Sigmoid colon (tissue), 7 donors: ENCODE data around the gene LYPD6. TPM values are rescaled to one million over a fixed set of nuclear protein-coding genes. Genes with fewer than 3 reads are reported as not detected.

Source experiments
- DNase-seq: peaks from one replicate; pipeline ENCODE4 v3.0.0-alpha.2; 2019
- H3K27ac ChIP-seq, 4 donors: fragments of 200-600 bp; sonication (generic); one replicate each; pipeline ENCODE4 v1.5.1; 2016 to 2019; ENCODE audit warnings: mild to moderate bottlenecking in 1 of 4
- H3K27me3 ChIP-seq, 3 donors: fragments of 200-600 bp; sonication (generic); one replicate each; pipeline ENCODE4 v1.5.1; 2019; ENCODE audit warnings: mild to moderate bottlenecking in 1 of 3
- H3K36me3 ChIP-seq, 4 donors: fragments of 200-600 bp; sonication (generic); one replicate each; pipeline ENCODE4 v1.5.1; 2016 to 2019
- H3K4me1 ChIP-seq, 4 donors: fragments of 200-600 bp; sonication (generic); one replicate each; pipeline ENCODE4 v1.5.1; 2017 to 2019
- H3K4me3 ChIP-seq, 4 donors: fragments of 200-600 bp; sonication (generic); one replicate each; pipeline ENCODE4 v1.5.1; 2017 to 2019; ENCODE audit warnings: mild to moderate bottlenecking in 2 of 4, moderate library complexity in 1 of 4
- H3K9me3 ChIP-seq, 4 donors: fragments of 200-600 bp in 3 of 4; sonication (generic) in 3 of 4; one replicate each; pipeline versions ENCODE4 v1.5.1 to v1.6.1; 2013 to 2019
- CTCF ChIP-seq, 4 experiments: fragments of 450-650 bp in 3 of 4; fragments of 200-600 bp in 1 of 4; IDR thresholded peaks; one replicate each; pipeline ENCODE4 v1.5.1; 2016 to 2019; ENCODE audit warnings: antibody characterized with exemption in 4 of 4, mild to moderate bottlenecking in 3 of 4, moderate library complexity in 2 of 4
- EP300 ChIP-seq, 4 donors: sonication (generic); formaldehyde crosslinking; IDR thresholded peaks; one replicate each; pipeline ENCODE4 v1.6.1; 2017; ENCODE audit warnings: antibody characterized with exemption in 4 of 4
- POLR2A ChIP-seq, 2 donors: fragments of 450-650 bp; IDR thresholded peaks; one replicate each; pipeline ENCODE4 v1.6.1; 2016; ENCODE audit warnings: antibody characterized with exemption in 2 of 2, mild to moderate bottlenecking in 2 of 2, moderate library complexity in 2 of 2
- POLR2AphosphoS5 ChIP-seq, 4 donors: sonication (generic); formaldehyde crosslinking; IDR thresholded peaks; one replicate each; pipeline ENCODE4 v1.6.1; 2017; ENCODE audit warnings: antibody characterized with exemption in 4 of 4
- WGBS, 2 donors: extraction: QIAGEN DNeasy Blood & Tissue Kit; methylation state at CpG; one replicate each; pipeline ENCODE4 v1.1.7; 2013; 5-methylcytosine and 5-hydroxymethylcytosine counted together
- intact Hi-C: fragments of 100-400 bp; cut with DNase I; formaldehyde crosslinking; loops from one replicate; pipeline ENCODE4 v1.15.1; 2023
- polyA plus RNA-seq, 3 donors: library from polyadenylated mRNA; stranded (reverse); fragments of 200-250 nt; gene quantifications; one replicate each; pipeline ENCODE4 v1.2.3, GENCODE V29; 2013
- total RNA-seq, 4 donors: library from RNA; depleted of rRNA; stranded (reverse); fragments of >200 nt; gene quantifications; one replicate each; pipeline ENCODE4 v1.1.0, GENCODE V29; 2016
- donor health status: healthy with polysubstance abuse.
- donor health status: Bipolar disorder and iron deficiency.
- donor health status: healthy.

The LYPD6 gene
- total and polyA plus RNA-seq, 7 donors, result 1.0 to 2.0 (median 1.4) TPM

- no peak for DNase-seq
- H3K4me3 ChIP-seq, result no peak overlapping the region
- no peak overlapping the region for H3K27ac ChIP-seq
- no peaks in the 10 kb centered on the region for H3K4me1 ChIP-seq
- H3K9me3 ChIP-seq, result no peaks in the 10 kb centered on the region
- no peaks in the 10 kb centered on the region for H3K36me3 ChIP-seq
- intact Hi-C loops, result no loop called here
- TF ChIP-seq EP300 (IDR thresholded peaks at IDR 0.05), result no peak
- no peak for TF ChIP-seq POLR2AphosphoS5 (IDR thresholded peaks at IDR 0.05)
- no peak for TF ChIP-seq CTCF (IDR thresholded peaks at IDR 0.05)
- no peak for TF ChIP-seq POLR2A (IDR thresholded peaks at IDR 0.05)
- no peaks in the 10 kb centered on the region for H3K27me3 ChIP-seq
Measured at GRCh38 chr2:149473521-149473920, 143.1 kb downstream of the LYPD6 start.

- Histone ChIP-seq H3K36me3 (no peaks in the 10 kb centered on the region), H3K4me1 (no peaks in the 10 kb centered on the region), H3K4me3 (no peak overlapping the region), H3K27ac (no peak overlapping the region), H3K9me3 (no peaks in the 10 kb centered on the region), H3K27me3 (no peaks in the 10 kb centered on the region)
- no peak for DNase-seq
- intact Hi-C loops, result no loop called here
- 82 to 88% methylated on average over 4 of the region's 4 CpGs for whole genome bisulfite sequencing, 2 donors
- TF ChIP-seq EP300 (IDR thresholded peaks at IDR 0.05) (no peak), POLR2AphosphoS5 (IDR thresholded peaks at IDR 0.05) (no peak)
Measured at GRCh38 chr2:149483004-149483605, 152.7 kb downstream of the LYPD6 start.

GRCh38 chr2:149486664-149487063 lies 156.3 kb downstream of the LYPD6 start:
- TF ChIP-seq EP300 (IDR thresholded peaks at IDR 0.05), result no peak
- no peak for TF ChIP-seq POLR2A (IDR thresholded peaks at IDR 0.05)
- no peak for TF ChIP-seq CTCF (IDR thresholded peaks at IDR 0.05)
- no peak for TF ChIP-seq POLR2AphosphoS5 (IDR thresholded peaks at IDR 0.05)
- WGBS, 2 donors, result 91% methylated on average over 3 of the region's 3 CpGs
- H3K27ac ChIP-seq, result no peak overlapping the region
- no peak overlapping the region for H3K4me3 ChIP-seq
- DNase-seq, result no peak
- H3K27me3 ChIP-seq, result no peaks in the 10 kb centered on the region
- H3K9me3 ChIP-seq, result no peaks in the 10 kb centered on the region
- no peaks in the 10 kb centered on the region for H3K36me3 ChIP-seq
- intact Hi-C loops, result no loop called here
- no peaks in the 10 kb centered on the region for H3K4me1 ChIP-seq

- Histone ChIP-seq H3K27ac (no peak overlapping the region), H3K4me1 (no peaks in the 10 kb centered on the region), H3K27me3 (no peaks in the 10 kb centered on the region), H3K4me3 (no peak overlapping the region), H3K9me3 (no peaks in the 10 kb centered on the region), H3K36me3 (no peaks in the 10 kb centered on the region)
- intact Hi-C loops, result no loop called here
- TF ChIP-seq POLR2A (IDR thresholded peaks at IDR 0.05), result no peak
- TF ChIP-seq EP300 (IDR thresholded peaks at IDR 0.05), result no peak
- no peak for DNase-seq
- WGBS, 2 donors, result 46 to 83% methylated on average over 1 of the region's 1 CpG
Measured at GRCh38 chr2:149487189-149487588, 156.8 kb downstream of the LYPD6 start.

- Histone ChIP-seq H3K4me3 (no peak overlapping the region), H3K4me1 (no peaks in the 10 kb centered on the region), H3K36me3 (no peaks in the 10 kb centered on the region), H3K9me3 (no peaks in the 10 kb centered on the region), H3K27me3 (no peaks in the 10 kb centered on the region), H3K27ac (peak overlapping the region in 1 of 4 donors; percentile 20)
- WGBS, 2 donors, result 63 to 75% methylated on average over 10 of the region's 10 CpGs
- TF ChIP-seq POLR2A (IDR thresholded peaks at IDR 0.05) (no peak), CTCF (IDR thresholded peaks at IDR 0.05) (no peak), POLR2AphosphoS5 (IDR thresholded peaks at IDR 0.05) (no peak), EP300 (IDR thresholded peaks at IDR 0.05) (no peak)
- intact Hi-C loops, result no loop called here
- DNase-seq, result no peak
Measured at GRCh38 chr2:149488706-149489440, 158.5 kb downstream of the LYPD6 start.
